GM12878 (cell line): Measurements from ENCODE around the gene CFAP61. TPM values are rescaled to one million over a fixed set of nuclear protein-coding genes. Genes with fewer than 3 reads are reported as not detected.

Experiments used
- ATAC-seq: fragments of 200-7000 bp; cut with Tn5 transposase; 3 replicates; pipeline ENCODE4 v1.9.1; 2020; ENCODE audit warnings: mild to moderate bottlenecking, moderate library complexity
- BruUV-seq: library from RNA; stranded (reverse); fragments of 400-500 nt; replicated peaks from 2 replicates; lab custom pipeline; 2021; lab: Mats Ljungman, UMichigan
- CTCF ChIA-PET: fragments of 300-600 bp; sonication (Branson Sonifier 250); formaldehyde crosslinking; extraction: SDS; loops from one replicate; lab custom pipeline; 2021; ENCODE audit warnings: inconsistent platforms; lab: Yijun Ruan, JAX
- POLR2A ChIA-PET: fragments of 350-600 bp; formaldehyde crosslinking; extraction: SDS; loops from one replicate; lab custom pipeline; 2021; ENCODE audit warnings: inconsistent platforms; lab: Charles Lee
- RAD21 ChIA-PET: fragments of 300-600 bp; sonication (Branson Sonifier 250); formaldehyde crosslinking; loops from one replicate; lab custom pipeline; 2023; ENCODE audit warnings: antibody characterized with exemption; ENCODE audit not compliant: unreplicated experiment; lab: Charles Lee
- SMC1A ChIA-PET: fragments of 300-600 bp; sonication (Branson Sonifier 250); formaldehyde crosslinking; loops from one replicate; lab custom pipeline; 2023; ENCODE audit not compliant: unreplicated experiment, uncharacterized antibody; lab: Charles Lee
- DNase-seq: peaks from one replicate; pipeline ENCODE4 v3.0.0-alpha.2; 2011; ENCODE audit warnings: low read depth, low spot score
- FAIRE-seq: peaks from 3 replicates; lab custom pipeline; 2011; peaks lifted over from hg19 to GRCh38; lab: Jason Lieb, UNC
- H2AFZ ChIP-seq: 2 replicates; pipeline ENCODE4 v1.6.0; 2011; ENCODE audit warnings: low read depth, low read length, control low read depth; ENCODE audit not compliant: control insufficient read depth
- H3K27ac ChIP-seq: 2 replicates; pipeline ENCODE4 v1.5.1; 2011; ENCODE audit warnings: control low read depth; ENCODE audit not compliant: control insufficient read depth, insufficient read depth
- H3K27me3 ChIP-seq, 2 experiments: replicated peaks in 1 of 2; 2 replicates each; pipeline versions ENCODE4 v1.6.0 to v1.6.1; 2011; ENCODE audit warnings: low read length in 1 of 2; ENCODE audit not compliant: control insufficient read depth in 2 of 2, insufficient read depth in 2 of 2
- H3K36me3 ChIP-seq, 2 experiments: 2 replicates each; pipeline ENCODE4 v1.5.1; 2011; ENCODE audit warnings: low read length in 1 of 2; ENCODE audit not compliant: control insufficient read depth in 2 of 2, insufficient read depth in 2 of 2
- H3K4me1 ChIP-seq: 2 replicates; pipeline ENCODE4 v1.6.1; 2011; ENCODE audit warnings: mild to moderate bottlenecking, low read length, moderate library complexity, mixed read lengths; ENCODE audit not compliant: control insufficient read depth, insufficient read depth
- H3K4me2 ChIP-seq: 2 replicates; pipeline ENCODE4 v1.6.0; 2011; ENCODE audit warnings: control low read depth; ENCODE audit not compliant: control insufficient read depth, insufficient read depth
- H3K4me3 ChIP-seq: fragments of 200-600 bp; sonication (generic); 2 replicates; pipeline ENCODE4 v1.5.1; 2016
- H3K79me2 ChIP-seq: 2 replicates; pipeline ENCODE4 v1.6.0; 2011; ENCODE audit warnings: low read length; ENCODE audit not compliant: control insufficient read depth, insufficient read depth
- H3K9ac ChIP-seq: 2 replicates; pipeline ENCODE4 v1.8.0; 2011; ENCODE audit warnings: low read length, control low read depth, mixed read lengths; ENCODE audit not compliant: control insufficient read depth, insufficient read depth
- H3K9me3 ChIP-seq: replicated peaks from 3 replicates; pipeline ENCODE4 v1.5.1; 2011; ENCODE audit warnings: mild to moderate bottlenecking, low read length; ENCODE audit not compliant: control insufficient read depth, insufficient read depth
- H4K20me1 ChIP-seq: 2 replicates; pipeline ENCODE4 v1.6.0; 2011; ENCODE audit not compliant: control insufficient read depth, insufficient read depth
- ESRRA ChIP-seq: IDR thresholded peaks from 2 replicates; pipeline ENCODE4 v1.6.1; 2012; ENCODE audit warnings: mild to moderate bottlenecking, low read length, improper control_type of control experiment
- SUZ12 ChIP-seq: fragments of 200-600 bp; sonication (generic); IDR thresholded peaks from one replicate; pipeline ENCODE4 v1.6.1; 2018; ENCODE audit warnings: antibody characterized with exemption, mild to moderate bottlenecking; ENCODE audit not compliant: unreplicated experiment
- WGBS: methylation state at CpG from one replicate; pipeline ENCODE4 v1.1.6; 2016; ENCODE audit warnings: low lambda C conversion rate; ENCODE audit not compliant: insufficient replicate concordance, insufficient coverage; ENCODE audit errors: missing lambda C conversion rate; 5-methylcytosine and 5-hydroxymethylcytosine counted together
- in situ Hi-C: fragments of 300-500 bp; cut with MboI; formaldehyde crosslinking; loops from 9 replicates; pipeline ENCODE4 v1.14.3; 2018; ENCODE audit warnings: mixed read lengths
- intact Hi-C: fragments of 100-400 bp; cut with micrococcal nuclease; formaldehyde crosslinking; loops from one replicate; pipeline ENCODE4 v1.14.2; 2022; ENCODE audit not compliant: unreplicated experiment
- polyA plus RNA-seq, 11 experiments: library from polyadenylated mRNA; depleted of rRNA in 4 of 11; unstranded in 6 of 11; stranded (reverse) in 5 of 11; fragments of >200 nt; fragmentation: Nextera tagmentation in 4 of 11; fragmentation: Illumina TruSeq in 1 of 11; extraction: Ambion mirVana in 4 of 11; extraction: Trizol in 1 of 11; gene quantifications; 1 replicate in 1 of 11; 2 replicates in 10 of 11; pipeline versions ENCODE4 v1.2.1 to v1.2.3, GENCODE V29; 2011 to 2016; ENCODE audit warnings: inconsistent platforms in 2 of 11, missing spikeins in 2 of 11, low read depth in 1 of 11
- total RNA-seq, 4 experiments: library from RNA; depleted of rRNA in 3 of 4; stranded (reverse); fragments of >200 nt in 3 of 4; fragmentation: Illumina TruSeq in 1 of 4; extraction: Trizol in 1 of 4; gene quantifications; 2 replicates each; pipeline versions ENCODE4 v1.2.1 to v1.2.3, GENCODE V29; 2013 to 2021
- TF ChIP-seq, protein P1 (sequence below): fragments of 450-650 bp; IDR thresholded peaks from 2 replicates; pipeline ENCODE4 v1.6.1; 2017; ENCODE audit warnings: borderline replicate concordance
- TF ChIP-seq, protein P2 (sequence below): fragments of 450-650 bp; formaldehyde crosslinking; IDR thresholded peaks from 2 replicates; pipeline ENCODE4 v1.4.0; 2022; ENCODE audit warnings: mild to moderate bottlenecking, moderate library complexity
- TF ChIP-seq, protein P3 (sequence below): IDR thresholded peaks from 2 replicates; pipeline ENCODE4 v1.6.1; 2011; ENCODE audit warnings: borderline replicate concordance, low read depth, mild to moderate bottlenecking, moderate library complexity, mixed read lengths, low read length; ENCODE audit not compliant: insufficient read depth; ENCODE audit errors: extremely low read length

Gene CFAP61
- total and polyA plus RNA-seq, 10 of the 15 experiments (the other 5 are each of a cell fraction or from before 2014, with no cell fraction given) = 0.11 to 0.41 (median 0.24) TPM; not detected in 7

DNA sequence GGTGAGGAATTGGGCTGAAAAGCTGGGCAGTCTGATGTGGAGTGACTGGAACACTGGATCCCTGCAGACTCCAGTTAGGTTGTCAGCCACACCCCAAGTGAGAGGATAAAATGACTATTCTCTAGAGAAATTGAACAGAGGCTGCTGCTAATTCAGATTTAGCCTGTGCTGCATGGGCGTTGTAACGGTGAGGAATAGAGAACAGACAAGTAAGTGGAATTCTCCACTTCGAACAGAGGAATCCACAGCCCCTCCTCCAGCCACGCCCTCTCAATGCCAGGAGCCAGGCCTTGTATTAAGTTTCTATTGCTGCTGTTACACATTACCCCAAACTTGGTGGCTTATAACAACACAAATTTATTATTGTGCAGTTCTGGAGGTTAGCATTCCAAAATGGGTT, 109.3 kb downstream of the CFAP61 start:
- Histone ChIP-seq H3K79me2 (no peaks in the 10 kb centered on the region), H3K27me3 (no peaks in the 10 kb centered on the region; a peak in 2 of 4 replicates), H3K36me3 (no peaks in the 10 kb centered on the region), H3K9ac (no peak overlapping the region), H4K20me1 (no peaks in the 10 kb centered on the region), H3K4me3 (no peak overlapping the region), H3K4me1 (no peaks in the 10 kb centered on the region), H3K27ac (no peak overlapping the region), H3K9me3 (no peaks in the 10 kb centered on the region; the same call in 2 of the 3 replicates), H2AFZ (no peak overlapping the region), H3K4me2 (no peak overlapping the region)
- RAD21 ChIA-PET = no interaction called here
- no TSS peak for BruUV-seq
- SMC1A ChIA-PET = no interaction called here
- POLR2A ChIA-PET = no interaction called here
- in situ Hi-C loops = no loop called here
- WGBS = 19% methylated on average over 4 of the region's 4 CpGs
- intact Hi-C loops = no loop called here
- TF ChIP-seq ESRRA = no peak
- TF ChIP-seq, protein P1, sequence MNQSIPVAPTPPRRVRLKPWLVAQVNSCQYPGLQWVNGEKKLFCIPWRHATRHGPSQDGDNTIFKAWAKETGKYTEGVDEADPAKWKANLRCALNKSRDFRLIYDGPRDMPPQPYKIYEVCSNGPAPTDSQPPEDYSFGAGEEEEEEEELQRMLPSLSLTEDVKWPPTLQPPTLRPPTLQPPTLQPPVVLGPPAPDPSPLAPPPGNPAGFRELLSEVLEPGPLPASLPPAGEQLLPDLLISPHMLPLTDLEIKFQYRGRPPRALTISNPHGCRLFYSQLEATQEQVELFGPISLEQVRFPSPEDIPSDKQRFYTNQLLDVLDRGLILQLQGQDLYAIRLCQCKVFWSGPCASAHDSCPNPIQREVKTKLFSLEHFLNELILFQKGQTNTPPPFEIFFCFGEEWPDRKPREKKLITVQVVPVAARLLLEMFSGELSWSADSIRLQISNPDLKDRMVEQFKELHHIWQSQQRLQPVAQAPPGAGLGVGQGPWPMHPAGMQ = no peak
- TF ChIP-seq, protein P2, sequence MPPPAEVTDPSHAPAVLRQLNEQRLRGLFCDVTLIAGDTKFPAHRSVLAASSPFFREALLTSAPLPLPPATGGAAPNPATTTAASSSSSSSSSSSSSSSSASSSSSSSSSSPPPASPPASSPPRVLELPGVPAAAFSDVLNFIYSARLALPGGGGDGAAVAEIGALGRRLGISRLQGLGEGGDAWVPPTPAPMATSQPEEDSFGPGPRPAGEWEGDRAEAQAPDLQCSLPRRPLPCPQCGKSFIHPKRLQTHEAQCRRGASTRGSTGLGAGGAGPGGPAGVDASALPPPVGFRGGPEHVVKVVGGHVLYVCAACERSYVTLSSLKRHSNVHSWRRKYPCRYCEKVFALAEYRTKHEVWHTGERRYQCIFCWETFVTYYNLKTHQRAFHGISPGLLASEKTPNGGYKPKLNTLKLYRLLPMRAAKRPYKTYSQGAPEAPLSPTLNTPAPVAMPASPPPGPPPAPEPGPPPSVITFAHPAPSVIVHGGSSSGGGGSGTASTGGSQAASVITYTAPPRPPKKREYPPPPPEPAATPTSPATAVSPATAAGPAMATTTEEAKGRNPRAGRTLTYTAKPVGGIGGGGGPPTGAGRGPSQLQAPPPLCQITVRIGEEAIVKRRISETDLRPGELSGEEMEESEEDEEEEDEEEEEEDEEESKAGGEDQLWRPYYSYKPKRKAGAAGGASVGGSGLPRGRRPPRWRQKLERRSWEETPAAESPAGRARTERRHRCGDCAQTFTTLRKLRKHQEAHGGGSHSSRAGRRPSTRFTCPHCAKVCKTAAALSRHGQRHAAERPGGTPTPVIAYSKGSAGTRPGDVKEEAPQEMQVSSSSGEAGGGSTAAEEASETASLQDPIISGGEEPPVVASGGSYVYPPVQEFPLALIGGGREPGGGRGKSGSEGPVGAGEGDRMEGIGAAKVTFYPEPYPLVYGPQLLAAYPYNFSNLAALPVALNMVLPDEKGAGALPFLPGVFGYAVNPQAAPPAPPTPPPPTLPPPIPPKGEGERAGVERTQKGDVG = no peak
- no peak for TF ChIP-seq SUZ12
- TF ChIP-seq, protein P3, sequence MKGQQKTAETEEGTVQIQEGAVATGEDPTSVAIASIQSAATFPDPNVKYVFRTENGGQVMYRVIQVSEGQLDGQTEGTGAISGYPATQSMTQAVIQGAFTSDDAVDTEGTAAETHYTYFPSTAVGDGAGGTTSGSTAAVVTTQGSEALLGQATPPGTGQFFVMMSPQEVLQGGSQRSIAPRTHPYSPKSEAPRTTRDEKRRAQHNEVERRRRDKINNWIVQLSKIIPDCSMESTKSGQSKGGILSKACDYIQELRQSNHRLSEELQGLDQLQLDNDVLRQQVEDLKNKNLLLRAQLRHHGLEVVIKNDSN = no peak
- no peak for DNase-seq
- CTCF ChIA-PET = no interaction called here
- FAIRE-seq = no peak
- ATAC-seq = no peak
